H9 (cell line): ENCODE data around the gene C16orf78. TPM values are rescaled to one million over a fixed set of nuclear protein-coding genes. Genes with fewer than 3 reads are reported as not detected.

Experiments
- DNase-seq: peaks from one replicate; pipeline ENCODE4 v3.0.0-alpha.2; 2017
- H2AFZ ChIP-seq: one replicate; pipeline ENCODE4 v1.6.1; 2013; ENCODE audit warnings: mild to moderate bottlenecking, low read length, control low read depth, moderate library complexity
- H2AK5ac ChIP-seq: 2 replicates; pipeline ENCODE4 v1.6.1; 2013; ENCODE audit warnings: low read length, control low read depth, mixed read lengths; ENCODE audit not compliant: insufficient read length
- H2BK120ac ChIP-seq: one replicate; pipeline ENCODE4 v1.6.1; 2013; ENCODE audit warnings: low read depth, mild to moderate bottlenecking, low read length, control low read depth, inconsistent platforms; ENCODE audit not compliant: poor library complexity, severe bottlenecking
- H2BK12ac ChIP-seq: 2 replicates; pipeline ENCODE4 v1.6.1; 2013; ENCODE audit warnings: low read length, control low read depth, mixed read lengths, low read depth; ENCODE audit not compliant: insufficient read length
- H2BK15ac ChIP-seq: 2 replicates; pipeline ENCODE4 v1.6.1; 2013; ENCODE audit warnings: low read depth, low read length, control low read depth
- H2BK20ac ChIP-seq: one replicate; pipeline ENCODE4 v1.6.1; 2013; ENCODE audit warnings: low read depth, mild to moderate bottlenecking, low read length, control low read depth, inconsistent platforms; ENCODE audit not compliant: poor library complexity, severe bottlenecking
- H2BK5ac ChIP-seq: 2 replicates; pipeline ENCODE4 v1.6.1; 2013; ENCODE audit warnings: low read length, control low read depth, mixed read lengths; ENCODE audit not compliant: insufficient read length
- H3K14ac ChIP-seq: 2 replicates; pipeline ENCODE4 v1.6.1; 2013; ENCODE audit warnings: low read length, control low read depth; ENCODE audit not compliant: insufficient read depth
- H3K18ac ChIP-seq: 2 replicates; pipeline ENCODE4 v1.6.1; 2013; ENCODE audit warnings: low read depth, mild to moderate bottlenecking, mixed read lengths, low read length, control low read depth; ENCODE audit not compliant: insufficient read length
- H3K23ac ChIP-seq: 2 replicates; pipeline ENCODE4 v1.6.1; 2013; ENCODE audit warnings: low read length, control low read depth, mixed read lengths, low read depth; ENCODE audit not compliant: insufficient read length
- H3K23me2 ChIP-seq: 2 replicates; pipeline ENCODE4 v1.6.1; 2013; ENCODE audit warnings: low read depth, mild to moderate bottlenecking, mixed read lengths, low read length, control low read depth; ENCODE audit not compliant: insufficient read length, poor library complexity, severe bottlenecking
- H3K27ac ChIP-seq: 2 replicates; pipeline ENCODE4 v1.5.1; 2013; ENCODE audit warnings: low read length, control low read depth, mixed read lengths, low read depth; ENCODE audit not compliant: insufficient read length
- H3K27me3 ChIP-seq: 2 replicates; pipeline ENCODE4 v1.6.1; 2013; ENCODE audit warnings: low read length, control low read depth, inconsistent platforms; ENCODE audit not compliant: insufficient read depth
- H3K4ac ChIP-seq: 2 replicates; pipeline ENCODE4 v1.6.1; 2013; ENCODE audit warnings: low read depth, mild to moderate bottlenecking, control low read depth, inconsistent platforms, low read length, moderate library complexity
- H3K4me1 ChIP-seq: 2 replicates; pipeline ENCODE4 v1.6.1; 2013; ENCODE audit warnings: low read length, control low read depth, inconsistent platforms; ENCODE audit not compliant: insufficient read depth
- H3K4me2 ChIP-seq: 2 replicates; pipeline ENCODE4 v1.6.1; 2013; ENCODE audit warnings: low read length, control low read depth, mixed read lengths; ENCODE audit not compliant: insufficient read length, insufficient read depth
- H3K56ac ChIP-seq: 2 replicates; pipeline ENCODE4 v1.6.1; 2013; ENCODE audit warnings: low read depth, mild to moderate bottlenecking, mixed read lengths, low read length, control low read depth; ENCODE audit not compliant: insufficient read length
- H3K79me1 ChIP-seq: 2 replicates; pipeline ENCODE4 v1.6.1; 2013; ENCODE audit warnings: low read depth, mild to moderate bottlenecking, moderate library complexity, low read length, control low read depth, inconsistent platforms; ENCODE audit not compliant: insufficient read depth, poor library complexity, severe bottlenecking
- H3K79me2 ChIP-seq: 2 replicates; pipeline ENCODE4 v1.6.1; 2013; ENCODE audit warnings: low read length, control low read depth, inconsistent platforms; ENCODE audit not compliant: insufficient read depth
- H3K9ac ChIP-seq: 2 replicates; pipeline ENCODE4 v1.6.1; 2013; ENCODE audit warnings: low read length, control low read depth, mixed read lengths; ENCODE audit not compliant: insufficient read length; ENCODE audit errors: extremely low read depth
- H3K9me3 ChIP-seq: one replicate; pipeline ENCODE4 v1.6.1; 2013; ENCODE audit warnings: low read depth, low read length, inconsistent platforms; ENCODE audit not compliant: control insufficient read depth
- H3T11ph ChIP-seq: one replicate; pipeline ENCODE4 v1.6.1; 2013; ENCODE audit warnings: mild to moderate bottlenecking, low read length, control low read depth, inconsistent platforms
- H4K20me1 ChIP-seq: one replicate; pipeline ENCODE4 v1.6.1; 2013; ENCODE audit not compliant: control insufficient read depth, insufficient read length, insufficient read depth
- H4K5ac ChIP-seq: 2 replicates; pipeline ENCODE4 v1.6.1; 2013; ENCODE audit warnings: low read depth, mild to moderate bottlenecking, mixed read lengths, low read length, control low read depth; ENCODE audit not compliant: insufficient read length
- H4K8ac ChIP-seq: replicated peaks from 2 replicates; pipeline ENCODE4 v1.6.1; 2013; ENCODE audit warnings: low read length, control low read depth, mixed read lengths, low read depth; ENCODE audit not compliant: insufficient read length
- H4K91ac ChIP-seq: 2 replicates; pipeline ENCODE4 v1.6.1; 2013; ENCODE audit warnings: low read depth, mild to moderate bottlenecking, moderate library complexity, mixed read lengths, low read length, control low read depth; ENCODE audit not compliant: insufficient read length
- H3K27ac Mint-ChIP-seq, 3 experiments: 2 replicates in 2 of 3; 3 replicates in 1 of 3; pipeline ENCODE4 v1.8.0; 2020 to 2021; ENCODE audit warnings: mixed read lengths in 3 of 3, mild to moderate bottlenecking in 1 of 3, moderate library complexity in 1 of 3
- H3K27me3 Mint-ChIP-seq: 2 replicates; pipeline ENCODE4 v1.8.0; 2021; ENCODE audit warnings: low read depth, mild to moderate bottlenecking, moderate library complexity, mixed read lengths
- H3K36me3 Mint-ChIP-seq, 3 experiments: 2 replicates in 2 of 3; 3 replicates in 1 of 3; pipeline ENCODE4 v1.8.0; 2020 to 2021; ENCODE audit warnings: low read depth in 3 of 3, mixed read lengths in 3 of 3; ENCODE audit not compliant: insufficient read depth in 1 of 3
- H3K4me1 Mint-ChIP-seq, 2 experiments: 2 replicates each; pipeline ENCODE4 v1.8.0; 2020; ENCODE audit warnings: mixed read lengths in 2 of 2
- H3K4me3 Mint-ChIP-seq, 2 experiments: 2 replicates in 1 of 2; 3 replicates in 1 of 2; pipeline ENCODE4 v1.8.0; 2020 to 2021; ENCODE audit warnings: mild to moderate bottlenecking in 2 of 2, mixed read lengths in 2 of 2, moderate library complexity in 1 of 2
- H3K9me3 Mint-ChIP-seq, 2 experiments: 2 replicates in 1 of 2; 3 replicates in 1 of 2; pipeline ENCODE4 v1.8.0; 2020; ENCODE audit warnings: mild to moderate bottlenecking in 2 of 2, mixed read lengths in 2 of 2, moderate library complexity in 1 of 2
- CTCF ChIP-seq: fragments of 200-600 bp; sonication (generic); conservative IDR thresholded peaks from 3 replicates; pipeline ENCODE4 v1.8.0; 2021; ENCODE audit warnings: antibody characterized with exemption, mild to moderate bottlenecking
- WGBS: extraction: QIAGEN DNeasy Blood & Tissue Kit; methylation state at CpG from one replicate; pipeline ENCODE4 v1.1.7; 2013; ENCODE audit warnings: missing lambda C conversion rate, low lambda C conversion rate, mixed read lengths; ENCODE audit not compliant: insufficient read length; ENCODE audit errors: extremely low coverage; 5-methylcytosine and 5-hydroxymethylcytosine counted together
- total RNA-seq: library from RNA; stranded (reverse); gene quantifications from 2 replicates; pipeline ENCODE4 v1.2.1, GENCODE V29; 2021

The C16orf78 gene
- total RNA-seq, 1 experiment from 2014 or later, result not detected

- Histone ChIP-seq H3K4ac (no peak overlapping the region), H3K14ac (no peak overlapping the region), H2BK15ac (no peak overlapping the region), H2AFZ (no peak overlapping the region), H4K91ac (no peak overlapping the region), H2BK12ac (no peak overlapping the region), H3K4me2 (no peak overlapping the region), H3K27ac (no peak overlapping the region), H3K79me2 (no peaks in the 10 kb centered on the region), H3K27me3 (no peaks in the 10 kb centered on the region), H3K23ac (no peak overlapping the region), H2BK20ac (no peak overlapping the region), H3K23me2 (no peaks in the 10 kb centered on the region), H3K56ac (no peak overlapping the region), H3K9me3 (no peaks in the 10 kb centered on the region), H4K20me1 (no peaks in the 10 kb centered on the region), H3K79me1 (no peaks in the 10 kb centered on the region), H2BK120ac (no peak overlapping the region), H2BK5ac (no peak overlapping the region), H3K18ac (no peak overlapping the region), H2AK5ac (no peak overlapping the region), H3T11ph (no peak overlapping the region), H4K5ac (no peak overlapping the region), H3K4me1 (no peaks in the 10 kb centered on the region), H4K8ac (no peak overlapping the region), H3K9ac (no peak overlapping the region)
- Mint-ChIP-seq H3K9me3 (peaks cover 0 to 4% of the 10 kb centered on the region in 2 experiments; a peak in 1 of 5 replicates), H3K27me3 (peaks cover 29% of the 10 kb centered on the region), H3K36me3 (no peaks in the 10 kb centered on the region), H3K4me1 (peaks cover 12 to 21% of the 10 kb centered on the region in 2 experiments), H3K4me3 (no peak overlapping the region), H3K27ac (no peak overlapping the region; a peak in 1 of 7 replicates)
- no CpG with 5 or more reads among the region's 7 CpGs for WGBS
- DNase-seq, result no peak
- no peak for TF ChIP-seq CTCF
These were observed 22.5 kb upstream of the C16orf78 start for GRCh38 chr16:49351096-49351487.
